Stimulated activated CD8-positive, alpha-beta memory T cell treated with anti-CD3 and anti-CD28 coated beads, Interleukin-12 subunit alpha, Interleukin-12 subunit beta, amount 100 ng/mL, for 24 hours (primary cell): ENCODE data around the gene TRAPPC11.
"Not testable (repeated sequence)": the region's sequence is repeated elsewhere in the genome, so short reads cannot be mapped to it uniquely, and the experiment has no call there.

Source experiments
- DNase-seq: peaks from one replicate; pipeline ENCODE4 v3.0.0-alpha.2; 2020; ENCODE audit errors: extremely low read depth

TRAPPC11 gene

DNA sequence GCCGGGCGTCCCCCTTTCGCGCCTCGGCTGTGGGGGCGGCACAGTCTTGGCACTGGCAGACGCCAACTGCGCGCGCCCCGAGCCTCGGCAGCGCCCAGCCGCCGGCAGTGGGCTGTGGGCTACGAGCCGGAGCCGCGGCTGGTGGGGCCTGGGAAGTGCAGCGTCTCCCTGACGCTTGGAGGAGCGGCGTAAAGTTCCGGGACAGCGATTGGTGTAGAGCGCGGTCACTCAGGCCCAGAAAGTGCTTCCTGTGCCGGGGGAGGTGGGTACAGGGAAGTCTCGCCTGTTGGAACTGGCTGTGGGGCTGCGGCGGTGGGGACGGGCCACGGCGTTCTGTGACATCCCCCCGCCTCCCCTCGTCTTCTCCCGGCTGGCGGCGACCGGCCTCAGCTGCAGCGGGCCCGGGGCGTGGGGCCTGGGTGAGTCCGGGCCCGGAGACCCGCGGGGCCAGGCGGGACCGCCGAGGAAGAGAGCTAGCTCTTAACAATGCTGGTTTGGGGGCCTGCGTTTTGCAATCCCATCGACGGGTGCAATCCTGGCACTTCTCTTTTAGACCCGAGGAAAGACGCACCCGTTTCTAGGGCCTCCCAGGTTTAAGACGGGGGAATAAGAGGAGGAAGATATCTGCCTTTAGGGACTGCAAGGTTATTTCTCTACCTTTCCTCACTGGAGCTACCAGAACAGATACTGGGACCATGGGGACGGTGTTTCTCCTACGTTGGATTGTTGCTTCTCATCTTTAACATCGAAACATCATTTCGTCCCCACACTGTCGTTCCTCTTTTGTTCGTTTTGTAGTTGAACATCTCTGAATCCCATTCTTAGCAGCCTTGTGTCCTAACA is at the start of gene TRAPPC11, which contains the start of gene RWDD4:
Gene TRAPPC11, plus strand, starts transcription at position 265 of the 843 bp plus-strand sequence. CDS start 4,575 bp downstream, outside the sequence.
Gene RWDD4, minus strand, starts transcription at position 157 of the 843 bp plus-strand sequence. CDS start 233 bp downstream, outside the sequence.
- peak; percentile 89 for DNase-seq

- DNase-seq = no peak
These were observed 49.1 kb upstream of the TRAPPC11 start for GRCh38 chr4:183610033-183610432.

- DNase-seq = no peak
These were observed 48.5 kb upstream of the TRAPPC11 start for GRCh38 chr4:183610613-183611012.

DNA sequence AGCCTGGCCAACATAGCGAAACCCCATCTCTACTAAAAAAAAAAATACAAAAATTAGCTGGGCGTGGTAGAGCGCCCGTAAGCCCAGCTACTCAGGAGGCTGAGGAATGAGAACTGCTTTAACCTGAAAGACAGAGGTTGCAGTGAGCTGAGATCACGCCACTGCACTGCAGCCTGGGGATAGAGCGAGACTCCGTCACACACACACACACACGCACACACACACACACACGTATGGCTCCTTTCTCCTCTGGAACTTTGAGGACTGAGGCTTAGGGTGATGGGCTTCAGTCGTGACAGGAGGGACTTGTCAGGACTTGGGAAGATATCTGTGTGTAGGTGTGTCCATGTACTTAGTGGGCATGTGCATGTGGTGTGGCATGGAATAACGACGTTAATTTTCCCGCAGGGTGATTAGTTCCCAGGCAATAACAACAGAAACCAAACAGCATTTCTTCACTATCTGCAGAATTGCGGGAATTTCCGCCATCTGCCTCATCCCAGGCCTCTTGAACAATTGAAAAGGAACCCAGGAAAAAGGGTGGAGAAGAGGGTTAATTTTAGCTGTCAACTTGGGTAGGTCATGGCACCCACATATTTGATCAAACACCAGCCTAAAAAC is 47.8 kb upstream of the TRAPPC11 start:
- no peak for DNase-seq

DNA sequence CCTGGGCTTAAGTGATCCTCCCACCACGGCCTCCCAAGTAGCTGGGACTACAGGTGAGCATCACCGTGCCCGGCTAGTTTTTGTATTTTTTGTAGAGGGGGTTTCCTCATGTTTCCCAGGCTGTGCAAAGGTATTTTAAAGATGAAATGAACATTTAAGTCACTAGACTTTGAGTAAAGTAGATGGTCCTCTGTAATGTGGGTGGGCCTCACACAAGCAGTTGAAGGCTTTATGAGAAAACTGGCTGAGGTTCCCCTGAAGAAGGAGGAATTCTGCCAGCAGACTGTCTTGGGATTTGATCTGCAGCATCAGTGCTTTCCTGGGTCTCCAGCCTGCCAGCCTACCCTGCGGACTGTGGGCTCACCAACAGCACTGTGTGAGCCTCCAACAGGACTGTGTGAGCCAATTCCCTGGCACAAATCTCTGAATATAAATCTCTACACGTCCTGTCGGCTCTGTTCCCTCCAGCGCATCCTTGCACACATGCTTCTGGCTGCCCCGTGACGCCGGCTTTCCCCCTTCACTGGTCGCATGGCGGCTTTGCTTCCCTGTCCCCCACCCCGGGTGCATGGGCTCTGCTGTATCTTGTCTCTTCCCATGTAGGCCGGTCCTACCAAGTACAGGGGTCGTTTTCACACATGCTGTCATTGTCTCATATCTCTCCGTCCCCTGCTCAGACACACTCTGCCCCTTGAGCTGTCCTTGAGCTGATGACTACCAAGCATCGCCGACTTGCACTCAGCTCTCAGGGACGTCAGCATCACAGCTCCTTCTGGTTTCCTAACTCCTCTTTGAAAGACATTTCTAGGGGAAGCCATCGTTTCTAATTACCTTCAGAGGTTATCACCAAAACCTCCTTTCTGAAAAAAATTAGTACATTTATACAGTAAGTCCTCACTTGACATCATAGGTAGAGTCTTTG is 46.5 kb upstream of the TRAPPC11 start:
- no peak for DNase-seq

DNA sequence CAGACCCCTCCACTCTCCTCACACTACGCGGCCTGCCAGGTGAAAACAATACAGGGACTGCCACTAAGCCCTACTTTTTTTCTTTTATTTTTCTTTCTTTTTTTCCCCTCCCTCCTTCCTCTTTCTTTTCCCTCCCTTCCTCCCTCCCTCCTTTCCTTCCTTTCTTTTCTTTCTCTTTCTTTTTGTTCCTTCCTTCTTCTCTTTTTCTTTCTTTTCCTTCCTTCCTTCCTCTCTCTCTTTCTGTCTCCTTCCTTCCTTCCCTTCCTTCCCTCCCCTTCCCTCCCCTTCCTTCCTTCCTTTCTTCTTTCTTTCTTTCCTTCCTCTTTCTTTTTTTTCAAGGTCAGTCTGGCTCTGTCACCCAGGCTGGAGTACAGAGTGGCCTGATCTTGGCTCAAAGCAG is 42.0 kb upstream of the TRAPPC11 start:
- DNase-seq = no peak

DNA sequence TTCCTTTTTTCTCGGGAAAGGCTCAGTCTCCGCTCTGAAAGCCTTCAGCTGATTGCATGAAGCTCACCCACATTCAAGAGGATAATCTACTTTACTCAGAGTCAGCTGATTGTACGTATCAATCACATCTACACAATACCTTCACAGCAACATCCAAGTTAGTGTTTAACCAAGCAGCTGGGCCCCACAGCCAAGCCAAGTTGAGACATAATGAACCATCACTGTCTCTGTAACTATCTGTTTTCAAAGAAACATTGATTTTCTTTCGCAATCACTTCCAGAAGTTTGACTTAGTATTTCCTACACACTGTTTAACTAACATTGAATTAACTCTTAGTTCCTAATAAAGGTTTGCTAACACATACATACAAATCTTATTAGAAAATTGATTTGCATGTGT is 40.4 kb upstream of the TRAPPC11 start:
- DNase-seq = no peak

DNA sequence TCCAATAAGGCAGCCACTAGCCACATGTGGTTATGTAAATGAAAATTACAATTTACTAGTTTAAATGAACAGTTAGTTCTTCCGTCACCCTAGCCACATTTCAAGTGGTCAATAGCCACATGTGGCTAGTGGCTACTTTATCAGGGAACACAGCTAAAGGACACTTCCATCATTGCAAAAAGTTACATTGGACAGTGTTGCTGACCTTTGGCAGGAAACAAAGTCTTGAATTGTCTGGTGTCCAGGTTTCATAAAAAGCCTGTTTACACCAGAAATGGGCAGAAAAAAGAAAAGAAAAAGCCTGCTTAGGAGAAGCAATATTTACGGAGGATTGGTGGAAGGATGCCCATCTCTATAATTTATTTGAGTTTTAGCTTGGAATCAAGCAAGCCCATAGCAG is 38.7 kb upstream of the TRAPPC11 start:
- no peak for DNase-seq

- no peak for DNase-seq
These were observed 37.2 kb upstream of the TRAPPC11 start for GRCh38 chr4:183621875-183622274.

GRCh38 chr4:183624548-183624947 is 34.5 kb upstream of the TRAPPC11 start:
- no peak for DNase-seq

- no peak for DNase-seq
These were observed 32.9 kb upstream of the TRAPPC11 start for GRCh38 chr4:183626168-183626567.

DNA sequence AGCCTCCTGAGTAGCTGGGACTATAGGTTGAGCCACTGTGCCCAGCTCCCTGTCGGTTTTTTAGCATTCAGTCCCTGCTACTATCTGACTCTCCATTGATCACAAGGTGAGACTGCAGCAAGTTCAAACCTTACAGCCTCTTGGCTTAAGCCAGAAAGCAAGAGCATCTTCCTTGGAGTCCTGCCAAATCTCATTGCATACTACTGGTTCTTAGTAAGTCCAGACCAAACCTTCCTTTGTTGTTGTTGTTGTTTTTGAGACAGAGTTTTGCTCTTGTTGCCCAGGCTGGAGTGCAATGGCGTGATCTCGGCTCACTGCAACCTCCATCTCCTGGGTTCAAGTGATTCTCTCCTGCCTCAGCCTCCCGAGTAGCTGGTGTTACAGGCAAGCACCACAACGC is 31.8 kb upstream of the TRAPPC11 start:
- not testable (repeated sequence) for DNase-seq

GRCh38 chr4:183627979-183628588 is 31.0 kb upstream of the TRAPPC11 start:
- DNase-seq = no peak

DNA sequence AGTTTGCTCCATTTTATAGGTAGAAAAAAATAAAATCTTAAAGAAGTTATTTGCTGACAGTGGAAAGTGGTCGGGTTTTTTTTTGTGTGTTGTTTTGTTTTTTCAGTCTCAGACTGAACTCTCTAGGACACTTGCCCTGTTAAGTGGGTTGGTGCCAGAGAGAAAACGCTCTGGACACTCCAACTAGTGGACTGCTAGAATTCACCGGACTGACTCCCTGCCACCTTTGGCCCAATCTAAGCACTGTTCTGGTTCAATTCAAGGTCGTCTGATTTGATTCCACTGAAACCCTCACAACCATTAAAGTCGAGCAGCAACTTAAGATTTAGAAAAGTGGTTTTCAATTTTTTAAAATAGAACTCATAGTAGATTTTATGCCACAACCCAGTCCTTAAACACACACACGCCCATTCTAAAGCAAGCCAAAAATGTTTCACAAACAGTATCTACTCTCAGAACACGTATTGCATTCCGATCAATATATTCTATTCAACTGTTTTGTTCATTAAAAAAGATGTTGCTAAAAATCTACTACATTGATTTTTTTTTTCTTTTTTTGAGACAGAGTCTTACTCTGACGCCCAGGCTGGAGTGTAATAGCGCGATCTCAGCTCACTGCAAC is 27.4 kb upstream of the TRAPPC11 start:
- no peak for DNase-seq

GRCh38 chr4:183632689-183633088 is 26.4 kb upstream of the TRAPPC11 start:
- no peak for DNase-seq

DNA sequence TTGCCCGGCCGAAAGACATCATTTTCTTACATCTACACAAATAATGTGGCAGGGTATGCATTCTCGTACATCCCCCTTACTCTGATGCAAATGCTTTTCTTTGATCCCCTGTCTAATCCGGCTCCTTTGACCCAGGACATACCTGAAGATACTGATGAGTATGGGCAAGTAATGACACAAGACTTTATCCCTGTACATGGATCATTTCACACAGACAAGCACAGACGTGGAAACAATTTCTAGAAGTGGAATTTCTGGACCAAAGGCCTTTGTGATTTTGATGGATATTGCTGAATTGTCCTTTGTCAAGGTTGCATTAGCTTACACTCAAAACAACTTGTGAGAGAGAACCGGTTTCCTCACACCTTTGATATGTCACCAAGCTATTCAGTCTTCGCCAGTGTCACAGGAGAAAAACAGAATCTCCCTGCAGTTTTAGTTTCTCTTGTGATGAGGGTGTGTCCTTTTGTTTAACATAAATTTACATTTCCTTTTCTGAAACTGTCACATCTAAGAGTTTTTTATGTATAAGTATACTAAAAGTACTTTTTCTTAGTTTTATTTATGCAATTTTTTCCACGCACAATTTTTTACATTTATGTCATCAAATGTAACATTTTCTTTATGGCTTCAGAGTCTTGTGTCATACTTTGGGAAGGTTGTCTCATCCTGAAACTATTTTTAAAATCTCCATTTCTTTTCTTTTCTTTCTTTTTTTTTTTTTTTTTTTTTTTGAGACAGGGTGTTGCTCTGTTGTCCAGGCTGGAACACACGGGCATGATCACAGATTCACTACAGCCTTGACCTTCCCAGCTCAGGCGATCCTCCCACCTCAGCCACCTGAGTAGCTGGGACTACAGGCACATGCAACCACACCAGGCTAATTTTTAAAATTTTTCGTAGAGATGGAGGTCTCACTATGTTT is 25.4 kb upstream of the TRAPPC11 start:
- no peak for DNase-seq

DNA sequence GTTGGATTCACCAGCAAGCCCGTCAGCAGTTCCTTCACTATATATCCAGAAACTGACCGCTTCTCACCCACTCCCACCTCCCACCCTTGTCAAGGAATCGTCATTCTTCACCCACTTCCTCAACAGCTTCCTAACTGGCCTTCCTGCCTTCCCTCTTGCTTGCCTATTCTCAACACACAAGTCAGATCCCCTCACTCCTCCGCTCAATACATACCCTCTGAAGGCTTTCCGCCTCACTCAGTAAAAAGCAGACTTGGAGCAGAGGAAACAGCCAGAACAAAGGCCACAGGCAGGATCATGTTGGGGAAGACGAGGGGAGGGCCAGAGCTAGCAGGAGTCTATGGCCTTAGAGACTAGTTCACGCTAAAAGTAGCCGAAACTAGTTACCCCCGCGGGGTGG is 23.8 kb upstream of the TRAPPC11 start:
- DNase-seq = no peak

DNA sequence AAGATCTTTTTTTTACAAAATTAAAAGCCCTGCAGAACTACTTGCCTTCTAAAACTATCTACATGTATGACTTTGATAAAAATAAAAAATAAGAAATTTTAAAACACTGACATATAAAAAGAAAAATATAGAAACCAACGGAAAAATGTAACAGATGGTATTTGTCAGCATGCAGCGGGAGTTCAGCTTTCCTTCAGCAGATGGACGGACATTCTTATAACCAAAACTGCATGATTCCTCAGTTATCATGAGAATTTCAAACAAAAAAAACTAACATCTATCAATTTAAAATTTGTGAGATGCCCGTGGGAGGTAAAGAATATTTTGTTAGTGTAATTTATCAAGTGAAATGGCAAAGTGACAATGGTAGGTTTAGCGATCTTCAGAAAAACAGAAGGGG is 23.4 kb upstream of the TRAPPC11 start:
- no peak for DNase-seq

DNA sequence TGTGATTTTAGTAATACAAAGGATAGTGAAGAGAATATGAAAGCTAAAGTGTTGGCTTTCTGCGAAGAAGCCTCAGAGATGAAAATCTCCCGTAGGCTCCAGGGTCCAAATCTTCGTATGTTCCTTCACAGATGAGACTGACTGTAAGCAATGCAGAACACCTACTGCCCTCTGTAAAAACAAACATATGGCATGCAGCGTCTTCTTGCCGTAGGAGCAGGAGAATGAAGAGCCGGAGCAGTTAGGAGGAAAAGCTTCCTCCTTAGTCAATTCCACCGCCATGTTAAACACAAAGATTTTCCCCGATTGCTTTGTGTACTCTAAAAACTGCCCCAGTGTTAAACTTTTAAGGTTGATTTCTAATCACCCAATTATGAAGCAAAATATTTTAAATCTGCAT is 22.6 kb upstream of the TRAPPC11 start:
- no peak for DNase-seq

GRCh38 chr4:183636923-183637322 is 22.2 kb upstream of the TRAPPC11 start:
- no peak for DNase-seq
